Neutrophil (primary cell): Measurements from ENCODE around the gene PODXL.

ENCODE experiments used
- H3K27ac ChIP-seq: fragments of 200-600 bp; sonication (generic); 2 replicates; pipeline ENCODE4 v1.5.1; 2016; ENCODE audit warnings: mild to moderate bottlenecking, moderate library complexity
- H3K27me3 ChIP-seq: fragments of 200-600 bp; sonication (generic); 2 replicates; pipeline ENCODE4 v1.6.0; 2016; ENCODE audit warnings: mild to moderate bottlenecking
- H3K36me3 ChIP-seq: fragments of 200-600 bp; sonication (generic); 2 replicates; pipeline ENCODE4 v1.5.1; 2017
- H3K4me1 ChIP-seq, 2 experiments: fragments of 200-600 bp in 1 of 2; sonication (generic) in 1 of 2; 1 replicate in 1 of 2; 2 replicates in 1 of 2; pipeline versions ENCODE4 v1.5.1 to v1.6.1; 2013 to 2016; ENCODE audit warnings: low read depth in 1 of 2, low read length in 1 of 2, mild to moderate bottlenecking in 1 of 2, moderate library complexity in 1 of 2; ENCODE audit not compliant: control insufficient read depth in 1 of 2, insufficient read depth in 1 of 2
- H3K4me3 ChIP-seq, 2 experiments: fragments of 200-600 bp in 1 of 2; sonication (generic) in 1 of 2; 1 replicate in 1 of 2; 2 replicates in 1 of 2; pipeline ENCODE4 v1.5.1; 2013 to 2016; ENCODE audit warnings: low read depth in 1 of 2, low read length in 1 of 2, mild to moderate bottlenecking in 1 of 2, moderate library complexity in 1 of 2
- H3K9me3 ChIP-seq: fragments of 200-600 bp; sonication (generic); 2 replicates; pipeline ENCODE4 v1.5.1; 2016
- TF ChIP-seq, protein P1 (sequence below): fragments of 200-600 bp; sonication (generic); IDR thresholded peaks from 2 replicates; pipeline ENCODE4 v1.5.1; 2016; ENCODE audit warnings: antibody characterized with exemption

PODXL gene

DNA sequence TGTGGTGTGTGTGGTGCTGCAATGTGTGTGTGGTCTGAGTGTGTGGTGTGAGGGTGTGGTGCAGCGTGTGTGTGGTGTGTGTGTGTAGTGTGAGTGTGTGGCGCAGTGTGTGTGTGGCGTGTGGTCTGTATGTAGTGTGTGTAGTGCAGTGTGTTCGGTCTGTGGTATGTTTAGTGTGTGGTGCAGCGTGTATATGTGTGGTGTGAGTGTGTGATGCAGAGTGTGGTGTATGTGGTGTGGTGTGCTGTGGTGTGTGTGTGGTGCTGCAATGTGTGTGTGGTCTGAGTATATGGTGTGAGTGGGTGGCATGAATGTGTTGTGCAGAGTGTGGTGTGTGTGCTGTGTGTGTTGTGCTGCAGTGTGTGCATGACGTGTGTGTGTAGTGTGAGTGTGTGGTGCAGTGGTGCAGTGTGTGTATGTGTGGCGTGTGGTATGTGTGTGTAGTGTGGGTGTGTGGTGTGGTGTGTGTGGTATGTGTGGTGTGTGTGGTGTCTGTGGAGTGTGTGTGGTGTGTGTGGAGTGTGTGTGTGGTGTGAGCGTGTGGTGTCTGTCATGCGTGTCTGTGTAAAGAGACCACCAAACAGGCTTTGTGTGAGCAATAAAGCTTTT lies 31.0 kb upstream of the PODXL start:
- H3K27ac ChIP-seq: no peak overlapping the region
- no peaks in the 10 kb centered on the region for H3K9me3 ChIP-seq
- no peak overlapping the region for H3K4me3 ChIP-seq
- no peaks in the 10 kb centered on the region for H3K36me3 ChIP-seq
- TF ChIP-seq, protein P1, sequence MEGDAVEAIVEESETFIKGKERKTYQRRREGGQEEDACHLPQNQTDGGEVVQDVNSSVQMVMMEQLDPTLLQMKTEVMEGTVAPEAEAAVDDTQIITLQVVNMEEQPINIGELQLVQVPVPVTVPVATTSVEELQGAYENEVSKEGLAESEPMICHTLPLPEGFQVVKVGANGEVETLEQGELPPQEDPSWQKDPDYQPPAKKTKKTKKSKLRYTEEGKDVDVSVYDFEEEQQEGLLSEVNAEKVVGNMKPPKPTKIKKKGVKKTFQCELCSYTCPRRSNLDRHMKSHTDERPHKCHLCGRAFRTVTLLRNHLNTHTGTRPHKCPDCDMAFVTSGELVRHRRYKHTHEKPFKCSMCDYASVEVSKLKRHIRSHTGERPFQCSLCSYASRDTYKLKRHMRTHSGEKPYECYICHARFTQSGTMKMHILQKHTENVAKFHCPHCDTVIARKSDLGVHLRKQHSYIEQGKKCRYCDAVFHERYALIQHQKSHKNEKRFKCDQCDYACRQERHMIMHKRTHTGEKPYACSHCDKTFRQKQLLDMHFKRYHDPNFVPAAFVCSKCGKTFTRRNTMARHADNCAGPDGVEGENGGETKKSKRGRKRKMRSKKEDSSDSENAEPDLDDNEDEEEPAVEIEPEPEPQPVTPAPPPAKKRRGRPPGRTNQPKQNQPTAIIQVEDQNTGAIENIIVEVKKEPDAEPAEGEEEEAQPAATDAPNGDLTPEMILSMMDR: no peak
- H3K27me3 ChIP-seq: no peaks in the 10 kb centered on the region
- no peaks in the 10 kb centered on the region for H3K4me1 ChIP-seq

DNA sequence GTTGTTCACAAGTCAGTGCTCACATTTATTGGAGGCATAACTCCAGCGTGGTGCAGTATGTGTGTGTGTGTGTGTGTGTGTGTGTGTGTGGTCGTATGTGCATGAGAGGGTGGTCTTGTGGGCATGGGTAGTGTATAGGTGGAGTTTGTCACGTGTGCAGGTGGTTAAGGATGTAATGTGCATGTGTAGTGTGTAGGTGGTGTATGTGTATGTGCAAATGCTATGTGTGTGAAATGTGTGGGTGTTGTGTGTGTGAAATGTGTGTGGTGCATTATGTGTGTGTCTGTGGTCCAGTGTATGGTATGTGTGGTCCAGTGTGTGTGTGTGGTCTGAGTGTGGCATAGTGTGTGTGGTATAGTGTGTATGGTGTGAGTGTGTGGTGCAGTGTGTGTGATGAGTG lies 30.3 kb upstream of the PODXL start:
- Histone ChIP-seq H3K27ac (no peak overlapping the region), H3K36me3 (no peaks in the 10 kb centered on the region), H3K27me3 (no peaks in the 10 kb centered on the region), H3K4me3 (no peak overlapping the region), H3K4me1 (no peaks in the 10 kb centered on the region), H3K9me3 (no peaks in the 10 kb centered on the region)
- TF ChIP-seq, protein P1: no peak

DNA sequence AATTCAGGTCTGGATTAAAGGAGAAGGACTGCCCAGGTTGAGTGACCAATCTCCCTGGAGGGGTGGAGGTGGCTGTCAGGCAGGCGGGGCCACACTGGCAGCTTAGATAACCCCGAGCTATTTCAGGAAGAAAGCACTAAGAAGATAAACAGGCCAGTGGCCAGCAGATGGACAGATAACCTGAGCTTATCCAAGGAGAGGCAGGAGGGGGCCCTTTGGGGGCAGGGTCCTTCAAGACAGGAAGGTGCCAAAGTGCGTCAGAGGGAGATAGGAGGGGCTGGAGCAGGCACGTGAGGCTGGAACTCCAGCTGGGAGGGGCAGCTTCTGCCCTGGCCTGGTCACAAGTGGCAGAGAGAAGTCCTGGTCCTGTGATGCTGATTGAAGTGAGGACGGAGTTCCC lies 29.8 kb upstream of the PODXL start:
- Histone ChIP-seq H3K9me3 (no peaks in the 10 kb centered on the region), H3K27ac (no peak overlapping the region), H3K4me1 (no peaks in the 10 kb centered on the region), H3K36me3 (no peaks in the 10 kb centered on the region), H3K27me3 (no peaks in the 10 kb centered on the region), H3K4me3 (no peak overlapping the region)
- TF ChIP-seq, protein P1: no peak

DNA sequence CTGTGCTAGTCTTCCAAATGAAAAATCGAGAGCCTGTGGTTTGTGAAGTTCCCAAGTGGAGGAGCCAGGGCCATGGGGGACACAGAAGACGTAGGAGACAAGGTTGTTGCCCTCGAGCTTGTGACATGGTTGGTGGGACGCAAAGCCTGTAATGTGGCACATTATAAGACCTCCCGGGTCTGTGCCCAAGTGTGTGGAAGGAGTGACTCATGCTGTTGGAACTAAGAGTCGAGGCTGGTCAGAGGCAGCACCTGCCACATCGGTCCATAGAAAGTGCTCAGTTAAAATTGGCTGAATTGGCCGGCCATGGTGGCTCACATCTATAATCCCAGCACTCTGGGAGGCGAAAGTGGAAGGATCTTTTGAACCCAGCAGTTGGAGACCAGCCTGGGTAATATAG lies 27.0 kb upstream of the PODXL start:
- H3K27ac ChIP-seq: no peak overlapping the region
- no peaks in the 10 kb centered on the region for H3K4me1 ChIP-seq

DNA sequence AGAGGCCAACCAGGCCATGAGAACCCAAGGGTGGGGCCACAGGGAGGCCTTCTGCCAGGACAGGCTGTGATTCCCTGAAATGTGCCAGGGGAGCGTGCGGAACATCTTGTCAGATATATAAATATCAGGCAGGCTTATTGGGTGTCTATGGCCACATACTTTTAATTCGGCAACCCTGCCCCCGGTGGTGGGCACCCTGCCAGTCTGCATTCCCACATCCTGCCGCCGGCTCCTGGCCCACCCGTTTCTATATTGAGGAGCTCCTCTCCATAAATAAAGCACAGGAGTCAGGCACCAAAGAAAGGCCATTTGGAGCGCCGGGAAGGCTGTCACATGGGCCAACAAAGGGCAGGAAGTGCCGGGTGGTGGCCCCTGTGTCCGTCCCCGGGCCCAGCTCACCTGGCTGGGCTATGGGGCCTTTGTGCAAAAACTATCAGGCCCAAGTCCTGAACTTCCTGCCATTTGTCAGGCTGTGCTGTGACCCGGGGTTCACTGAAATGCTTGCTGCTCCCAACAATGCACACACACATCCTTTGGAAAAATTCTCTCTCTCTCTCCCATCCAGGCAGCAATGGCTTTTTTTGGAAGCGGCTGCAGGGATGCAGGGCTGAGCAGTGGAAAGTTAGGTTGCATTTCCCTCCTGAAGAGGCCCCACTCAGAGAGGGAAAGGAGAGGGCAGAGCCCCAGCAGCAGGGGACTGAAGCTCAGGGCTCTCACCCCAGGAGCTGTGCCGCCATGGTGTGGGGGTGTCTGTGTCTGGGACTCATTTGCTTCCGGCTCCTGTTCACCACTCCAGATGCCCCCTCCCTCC lies 25.0 kb upstream of the PODXL start:
- Histone ChIP-seq H3K4me3 (no peak overlapping the region), H3K9me3 (no peaks in the 10 kb centered on the region), H3K27ac (no peak overlapping the region), H3K36me3 (no peaks in the 10 kb centered on the region), H3K4me1 (no peaks in the 10 kb centered on the region), H3K27me3 (no peaks in the 10 kb centered on the region)
- TF ChIP-seq, protein P1: no peak

More for the DNA sequence above, 27.0 kb upstream of the PODXL start:
- H3K36me3 ChIP-seq: no peaks in the 10 kb centered on the region
- H3K27me3 ChIP-seq: no peaks in the 10 kb centered on the region
- TF ChIP-seq, protein P1: no peak
- H3K9me3 ChIP-seq: no peaks in the 10 kb centered on the region
- no peak overlapping the region for H3K4me3 ChIP-seq
